Osteoblast (primary cell): ENCODE measurements around the gene SLC30A1. TPM values are rescaled to one million over a fixed set of nuclear protein-coding genes. Genes with fewer than 3 reads are reported as not detected.

Experiments used
- DNase-seq: peaks from one replicate; pipeline ENCODE4 v3.0.0; 2011; ENCODE audit warnings: low spot score, mixed read lengths; ENCODE audit not compliant: insufficient read length; ENCODE audit errors: missing footprints
- H2AFZ ChIP-seq: 2 replicates; pipeline ENCODE4 v1.6.0; 2011; ENCODE audit warnings: mild to moderate bottlenecking, low read length
- H3K27ac ChIP-seq: 2 replicates; pipeline ENCODE4 v1.5.1; 2011; ENCODE audit warnings: mild to moderate bottlenecking, low read depth, low read length, moderate library complexity
- H3K27me3 ChIP-seq: 2 replicates; pipeline ENCODE4 v1.6.0; 2012; ENCODE audit warnings: mild to moderate bottlenecking, control low read depth, inconsistent platforms, low read length, moderate library complexity; ENCODE audit not compliant: insufficient read depth
- H3K36me3 ChIP-seq: 2 replicates; pipeline ENCODE4 v1.5.1; 2011; ENCODE audit warnings: mild to moderate bottlenecking, low read length, control low read depth, moderate library complexity; ENCODE audit not compliant: insufficient read depth
- H3K4me1 ChIP-seq: 2 replicates; pipeline ENCODE4 v1.5.1; 2011; ENCODE audit warnings: mild to moderate bottlenecking, low read length, control low read depth, moderate library complexity; ENCODE audit not compliant: insufficient read depth
- H3K4me2 ChIP-seq: 2 replicates; pipeline ENCODE4 v1.6.0; 2011; ENCODE audit warnings: mild to moderate bottlenecking, low read length; ENCODE audit not compliant: insufficient read depth
- H3K4me3 ChIP-seq: fragments of 200-600 bp; sonication (generic); 3 replicates; pipeline ENCODE4 v1.5.1; 2012; ENCODE audit warnings: mild to moderate bottlenecking, low read length, inconsistent platforms; ENCODE audit not compliant: insufficient read depth
- H3K79me2 ChIP-seq: 2 replicates; pipeline ENCODE4 v1.6.0; 2012; ENCODE audit warnings: mild to moderate bottlenecking, low read length, control low read depth, inconsistent platforms; ENCODE audit not compliant: insufficient read depth
- H3K9me3 ChIP-seq: 2 replicates; pipeline ENCODE4 v1.5.1; 2011; ENCODE audit warnings: low read depth, low read length, control low read depth
- H4K20me1 ChIP-seq: 2 replicates; pipeline ENCODE4 v1.6.0; 2012; ENCODE audit warnings: mild to moderate bottlenecking, low read length, control low read depth; ENCODE audit not compliant: insufficient read depth
- CTCF ChIP-seq: IDR thresholded peaks from 2 replicates; pipeline ENCODE4 v1.5.1; 2011; ENCODE audit warnings: mild to moderate bottlenecking, low read depth, low read length, moderate library complexity; ENCODE audit errors: extremely low read depth
- total RNA-seq: library from RNA; depleted of rRNA; stranded (reverse); fragments of >200 nt; gene quantifications from 2 replicates; pipeline ENCODE4 v1.2.3, GENCODE V29; 2012

SLC30A1 gene
- total RNA-seq, 1 donor, result 49.9 TPM

DNA sequence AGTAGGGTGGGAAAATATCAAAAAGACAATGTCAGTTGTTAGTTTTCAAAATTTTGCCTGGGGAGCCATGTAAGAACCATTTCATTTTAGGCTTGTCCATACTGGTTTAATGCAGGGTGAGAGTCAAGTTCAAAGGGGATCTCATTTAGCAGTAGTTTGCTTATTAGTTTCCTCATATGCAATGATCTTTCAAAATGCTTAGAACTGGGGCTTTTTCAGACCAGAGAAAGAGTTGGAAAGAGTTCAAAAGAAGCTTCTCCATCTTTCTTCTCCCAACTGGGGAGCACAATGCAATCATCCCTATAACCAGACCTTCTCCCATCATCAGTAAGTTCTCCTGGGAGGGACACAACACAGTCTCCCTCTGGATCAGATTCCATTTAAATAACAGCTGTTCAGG is 16.5 kb upstream of the SLC30A1 start:
- no peaks in the 10 kb centered on the region for H3K9me3 ChIP-seq
- no peak overlapping the region for H2AFZ ChIP-seq
- no peaks in the 10 kb centered on the region for H3K36me3 ChIP-seq
- no peak overlapping the region for H3K4me2 ChIP-seq
- no peaks in the 10 kb centered on the region for H4K20me1 ChIP-seq
- H3K27ac ChIP-seq, result no peak overlapping the region
- H3K27me3 ChIP-seq, result no peaks in the 10 kb centered on the region
- peaks cover 39% of the 10 kb centered on the region for H3K4me1 ChIP-seq
- no peak overlapping the region for H3K4me3 ChIP-seq
- TF ChIP-seq CTCF, result no peak
- H3K79me2 ChIP-seq, result no peaks in the 10 kb centered on the region
- no peak for DNase-seq

GRCh38 chr1:211591980-211592493 is 13.1 kb upstream of the SLC30A1 start:
- Histone ChIP-seq H3K9me3 (no peaks in the 10 kb centered on the region), H3K27me3 (no peaks in the 10 kb centered on the region), H3K36me3 (no peaks in the 10 kb centered on the region), H3K4me1 (peaks cover 41% of the 10 kb centered on the region), H3K4me3 (peak overlapping the region; percentile 29), H3K79me2 (no peaks in the 10 kb centered on the region), H2AFZ (peak overlapping the region; percentile 52), H3K4me2 (peak overlapping the region; percentile 75), H3K27ac (peak overlapping the region; percentile 94), H4K20me1 (no peaks in the 10 kb centered on the region)
- DNase-seq, result no peak
- TF ChIP-seq CTCF, result no peak

- DNase-seq, result no peak
- TF ChIP-seq CTCF, result no peak
- peak overlapping the region; percentile 50 for H3K4me2 ChIP-seq
- peaks cover 41% of the 10 kb centered on the region for H3K4me1 ChIP-seq
- H3K36me3 ChIP-seq, result no peaks in the 10 kb centered on the region
- H3K4me3 ChIP-seq, result no peak overlapping the region
- H4K20me1 ChIP-seq, result no peaks in the 10 kb centered on the region
- H3K9me3 ChIP-seq, result no peaks in the 10 kb centered on the region
- no peak overlapping the region for H2AFZ ChIP-seq
- peak overlapping the region; percentile 94 for H3K27ac ChIP-seq
- H3K27me3 ChIP-seq, result no peaks in the 10 kb centered on the region
- H3K79me2 ChIP-seq, result no peaks in the 10 kb centered on the region
These were observed 11.1 kb upstream of the SLC30A1 start for GRCh38 chr1:211589782-211590721.

GRCh38 chr1:211588711-211589110 is 9.8 kb upstream of the SLC30A1 start:
- H2AFZ ChIP-seq, result no peak overlapping the region
- H3K27me3 ChIP-seq, result no peaks in the 10 kb centered on the region
- H4K20me1 ChIP-seq, result no peaks in the 10 kb centered on the region
- H3K36me3 ChIP-seq, result no peaks in the 10 kb centered on the region
- no peak for TF ChIP-seq CTCF
- H3K4me3 ChIP-seq, result no peak overlapping the region
- peaks cover 41% of the 10 kb centered on the region for H3K4me1 ChIP-seq
- no peak overlapping the region for H3K27ac ChIP-seq
- H3K4me2 ChIP-seq, result no peak overlapping the region
- no peaks in the 10 kb centered on the region for H3K79me2 ChIP-seq
- no peaks in the 10 kb centered on the region for H3K9me3 ChIP-seq
- no peak for DNase-seq
